HepG2 (cell line): ENCODE results near the gene PRPF4. TPM values are rescaled to one million over a fixed set of nuclear protein-coding genes. Genes with fewer than 3 reads are reported as not detected.

Source experiments
- ATAC-seq: fragments of 200-7000 bp; cut with Tn5 transposase; 3 replicates; pipeline ENCODE4 v1.9.1; 2020; ENCODE audit warnings: mild to moderate bottlenecking, moderate library complexity
- BruUV-seq: library from RNA; stranded (reverse); fragments of 400-500 nt; replicated peaks from 2 replicates; lab custom pipeline; 2021; lab: Mats Ljungman, UMichigan
- CTCF ChIA-PET: fragments of 300-600 bp; formaldehyde crosslinking; extraction: SDS; loops from one replicate; lab custom pipeline; 2021; ENCODE audit warnings: low total read pairs, inconsistent platforms, low intra/inter-chr PET ratio; lab: Yijun Ruan, JAX
- POLR2A ChIA-PET: fragments of 350-600 bp; sonication (Branson Sonifier 250); formaldehyde crosslinking; loops from one replicate; lab custom pipeline; 2020; ENCODE audit warnings: antibody characterized with exemption, inconsistent platforms; lab: Yijun Ruan, JAX
- DNase-seq: peaks from one replicate; pipeline ENCODE4 v3.0.0-alpha.2; 2015; ENCODE audit warnings: low spot score
- FAIRE-seq: peaks from 3 replicates; lab custom pipeline; 2011; peaks lifted over from hg19 to GRCh38; lab: Jason Lieb, UNC
- H2AFZ ChIP-seq: one replicate; pipeline ENCODE4 v1.6.1; 2011; ENCODE audit warnings: low read length, inconsistent platforms
- H3K27ac ChIP-seq: fragments of 300-600 bp; 3 replicates; pipeline ENCODE4 v1.8.0; 2011; ENCODE audit warnings: mixed run types, mild to moderate bottlenecking, mixed read lengths, low read length, inconsistent platforms; ENCODE audit not compliant: insufficient read depth; ENCODE audit errors: extremely low read length
- H3K27me3 ChIP-seq, 2 experiments: fragments of 200-600 bp in 1 of 2; 2 replicates in 1 of 2; 3 replicates in 1 of 2; pipeline versions ENCODE4 v1.6.0 to v1.8.0; 2011; ENCODE audit warnings: low read length in 2 of 2, mild to moderate bottlenecking in 2 of 2, moderate library complexity in 2 of 2, inconsistent platforms in 1 of 2; ENCODE audit not compliant: insufficient read depth in 2 of 2, control insufficient read depth in 1 of 2
- H3K36me3 ChIP-seq, 2 experiments: fragments of 200-600 bp in 1 of 2; replicated peaks in 1 of 2; 2 replicates in 1 of 2; 3 replicates in 1 of 2; pipeline versions ENCODE4 v1.5.1 to v1.8.0; 2011; ENCODE audit warnings: low read length in 2 of 2, inconsistent platforms in 1 of 2; ENCODE audit not compliant: insufficient read depth in 2 of 2, control insufficient read depth in 1 of 2
- H3K4me1 ChIP-seq: 2 replicates; pipeline ENCODE4 v1.5.1; 2012; ENCODE audit warnings: low read length, inconsistent platforms; ENCODE audit not compliant: insufficient read depth
- H3K4me2 ChIP-seq: 2 replicates; pipeline ENCODE4 v1.6.0; 2011; ENCODE audit warnings: low read depth, low read length, inconsistent platforms
- H3K4me3 ChIP-seq, 3 experiments: fragments of 200-600 bp in 1 of 3; sonication (generic), shearing (Covaris generic) in 1 of 3; replicated peaks in 1 of 3; 2 replicates each; pipeline ENCODE4 v1.5.1; 2011 to 2016; ENCODE audit warnings: low read length in 3 of 3, inconsistent platforms in 2 of 3, low read depth in 2 of 3, mild to moderate bottlenecking in 2 of 3, control low read depth in 1 of 3, mixed read lengths in 1 of 3; ENCODE audit not compliant: insufficient read depth in 1 of 3
- H3K79me2 ChIP-seq: one replicate; pipeline ENCODE4 v1.6.1; 2011; ENCODE audit warnings: low read length, inconsistent platforms; ENCODE audit not compliant: insufficient read depth
- H3K9ac ChIP-seq: 2 replicates; pipeline ENCODE4 v1.6.0; 2011; ENCODE audit warnings: mild to moderate bottlenecking, low read depth, low read length, inconsistent platforms; ENCODE audit not compliant: insufficient read depth
- H3K9me3 ChIP-seq: 2 replicates; pipeline ENCODE4 v1.5.1; 2012; ENCODE audit warnings: mild to moderate bottlenecking, low read length
- H4K20me1 ChIP-seq: 2 replicates; pipeline ENCODE4 v1.6.0; 2011; ENCODE audit warnings: inconsistent platforms, mild to moderate bottlenecking, low read length, moderate library complexity; ENCODE audit not compliant: insufficient read depth
- ARNTL ChIP-seq: sonication (generic); formaldehyde crosslinking; IDR thresholded peaks from 2 replicates; pipeline ENCODE4 v1.4.0; 2020; ENCODE audit warnings: mild to moderate bottlenecking, missing genetic modification reagents
- ATF3 ChIP-seq: sonication (generic); formaldehyde crosslinking; IDR thresholded peaks from 2 replicates; pipeline ENCODE4 v1.4.0; 2020; ENCODE audit warnings: missing genetic modification reagents
- FOXO1 ChIP-seq: sonication (generic); formaldehyde crosslinking; IDR thresholded peaks from 2 replicates; pipeline ENCODE4 v1.4.0; 2020; ENCODE audit warnings: missing genetic modification reagents
- KMT2B ChIP-seq: IDR thresholded peaks from 2 replicates; pipeline ENCODE4 v1.6.1; 2016; ENCODE audit warnings: missing genetic modification reagents, missing compliant biosample characterization
- MIER2 ChIP-seq: IDR thresholded peaks from 2 replicates; pipeline ENCODE4 v1.6.1; 2016; ENCODE audit warnings: missing biosample characterization, missing genetic modification reagents
- PLSCR1 ChIP-seq: sonication (generic); formaldehyde crosslinking; IDR thresholded peaks from 2 replicates; pipeline ENCODE4 v1.5.0; 2020; ENCODE audit warnings: missing genetic modification reagents, mild to moderate bottlenecking, borderline replicate concordance
- POLR2A ChIP-seq, 2 experiments: IDR thresholded peaks; 2 replicates each; pipeline ENCODE4 v1.6.1; 2011; ENCODE audit warnings: low read depth in 2 of 2, low read length in 2 of 2, mild to moderate bottlenecking in 1 of 2, moderate library complexity in 1 of 2; ENCODE audit not compliant: insufficient read depth in 1 of 2
- RBAK ChIP-seq: sonication (generic); formaldehyde crosslinking; IDR thresholded peaks from 2 replicates; pipeline ENCODE4 v1.5.1; 2020; ENCODE audit warnings: mild to moderate bottlenecking, missing genetic modification reagents
- ZNF572 ChIP-seq: sonication (generic); formaldehyde crosslinking; IDR thresholded peaks from 2 replicates; pipeline ENCODE4 v1.5.1; 2020; ENCODE audit warnings: mild to moderate bottlenecking, missing genetic modification reagents
- ZNF780A ChIP-seq: sonication (generic); formaldehyde crosslinking; IDR thresholded peaks from 2 replicates; pipeline ENCODE4 v1.8.0; 2022; ENCODE audit warnings: mild to moderate bottlenecking, missing genetic modification reagents, moderate library complexity
- WGBS: methylation state at CpG from one replicate; pipeline ENCODE4 v1.1.6; 2017; ENCODE audit warnings: low lambda C conversion rate; 5-methylcytosine and 5-hydroxymethylcytosine counted together
- in situ Hi-C: cut with HindIII; loops from 2 replicates; pipeline ENCODE4 v1.10.0; 2017; ENCODE audit warnings: low pct_unique_long_range_greater_than_20kb; ENCODE audit not compliant: extremely low pct_ligation_motif_present
- intact Hi-C: fragments of 100-400 bp; cut with micrococcal nuclease; formaldehyde crosslinking; loops from one replicate; pipeline ENCODE4 v1.10.0; 2022; ENCODE audit not compliant: unreplicated experiment
- polyA plus RNA-seq, 8 experiments: library from polyadenylated mRNA; depleted of rRNA in 3 of 8; stranded (reverse) in 7 of 8; unstranded in 1 of 8; fragments of >200 nt; fragmentation: Illumina TruSeq in 4 of 8; extraction: Trizol in 4 of 8; gene quantifications; 2 replicates each; pipeline versions ENCODE4 v1.2.1 to v1.2.3, GENCODE V29; 2011 to 2016; ENCODE audit warnings: low read depth in 4 of 8, missing spikeins in 1 of 8, mixed read lengths in 1 of 8; ENCODE audit not compliant: insufficient read depth in 1 of 8
- total RNA-seq, 5 experiments: library from RNA; depleted of rRNA; stranded (reverse); fragments of >200 nt; fragmentation: Illumina TruSeq; extraction: Trizol; gene quantifications; 2 replicates each; pipeline ENCODE4 v1.2.3, GENCODE V29; 2016; ENCODE audit warnings: low read depth in 1 of 5

PRPF4 gene
- total and polyA plus RNA-seq, 2 of the 13 experiments (the other 11 are each of a cell fraction or from before 2014, with no cell fraction given): 10.3 to 49.0 TPM

- Histone ChIP-seq H3K9me3 (no peaks in the 10 kb centered on the region), H3K27me3 (0 out of 5 replicates have a peak, but pooled peaks cover 0 to 1% of the 10 kb centered on the region in 2 experiments), H3K4me3 (no peak overlapping the region), H2AFZ (no peak overlapping the region), H4K20me1 (no peaks in the 10 kb centered on the region), H3K4me1 (no peaks in the 10 kb centered on the region), H3K4me2 (no peak overlapping the region), H3K9ac (no peak overlapping the region), H3K79me2 (no peaks in the 10 kb centered on the region), H3K36me3 (no peaks in the 10 kb centered on the region), H3K27ac (no peak overlapping the region)
- in situ Hi-C loops: no loop called here
- ATAC-seq (no peak), FAIRE-seq (no peak), DNase-seq (no peak)
- 73% methylated on average over 4 of the region's 4 CpGs for WGBS
- ChIA-PET POLR2A (interaction anchor here (1.0 kb wide), 1 partner anchor 95 kb away, joined by 3 read pairs; the partner anchor contains the start of genes C9orf43 and POLE3), CTCF (no interaction called here)
- no peak for TF ChIP-seq RBAK (CRISPR knock-in tag)
- TF ChIP-seq POLR2A (IDR thresholded peaks at IDR 0.05; ENCODE audit: insufficient read depth in 1 of 2, low read depth in 2 of 2, low read length in 2 of 2): no peak
- TF ChIP-seq PLSCR1 (CRISPR knock-in tag): no peak
- TF ChIP-seq ZNF780A (CRISPR knock-in tag): no peak
- no peak for TF ChIP-seq FOXO1
- TF ChIP-seq ZNF572 (CRISPR knock-in tag): no peak
- no peak for TF ChIP-seq MIER2 (CRISPR knock-in tag)
- no peak for TF ChIP-seq ARNTL (CRISPR knock-in tag)
- no peak for TF ChIP-seq ATF3
- no peak for TF ChIP-seq KMT2B (CRISPR knock-in tag)
- intact Hi-C loops: loop anchor here (10.0 kb wide), 1 partner anchor 1951 kb away; no protein-coding TSS in a partner anchor
- BruUV-seq: no TSS peak
These were observed 40.6 kb downstream of the PRPF4 start for GRCh38 chr9:113316030-113316429.
